ENCODE results near the gene MS4A4E.
"Not testable (repeated sequence)": the region's sequence is repeated elsewhere in the genome, so short reads cannot be mapped to it uniquely, and the experiment has no call there.

Gene MS4A4E

DNA sequence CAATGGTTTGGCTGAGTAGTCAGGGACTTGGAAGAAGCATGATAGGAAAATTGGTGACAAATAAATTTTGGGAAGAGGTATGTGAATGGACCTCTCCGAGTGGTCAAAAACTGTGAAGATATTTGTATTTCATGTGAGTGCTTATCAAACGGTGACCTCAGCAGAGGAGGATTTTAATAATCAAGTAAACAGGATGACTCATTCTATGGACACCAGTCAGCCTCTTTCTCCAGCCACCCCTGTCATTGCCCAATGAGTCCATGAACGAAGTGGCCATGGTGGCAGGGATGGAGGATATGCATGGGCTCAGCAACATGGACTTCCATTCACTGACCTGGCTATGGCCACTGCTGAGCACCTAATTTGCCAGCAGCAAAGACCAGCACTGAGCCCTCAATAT is 21.2 kb downstream of the MS4A4E start:
- DNase-seq (ENCODE audit: low spot score), result no peak

DNA sequence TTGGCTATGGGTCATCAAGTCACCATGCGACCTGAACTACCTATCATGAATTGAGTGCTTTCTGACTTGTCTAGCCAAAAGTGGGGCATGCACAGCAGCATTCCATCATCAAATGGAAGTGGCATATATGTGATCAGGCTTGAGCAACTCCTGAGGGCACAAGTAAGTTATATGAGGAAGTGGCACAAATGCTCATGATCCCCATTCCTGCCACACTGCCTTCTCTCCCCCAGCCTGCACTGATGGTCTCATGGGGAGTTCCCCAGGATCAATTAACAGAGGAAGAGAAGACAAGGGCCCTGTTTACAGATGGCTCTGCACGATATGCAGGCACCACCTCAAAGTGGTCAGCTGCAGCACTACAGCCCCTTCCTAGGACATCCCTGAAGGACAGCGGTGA is 21.8 kb downstream of the MS4A4E start:
- no peak for DNase-seq (ENCODE audit: low spot score)

DNA sequence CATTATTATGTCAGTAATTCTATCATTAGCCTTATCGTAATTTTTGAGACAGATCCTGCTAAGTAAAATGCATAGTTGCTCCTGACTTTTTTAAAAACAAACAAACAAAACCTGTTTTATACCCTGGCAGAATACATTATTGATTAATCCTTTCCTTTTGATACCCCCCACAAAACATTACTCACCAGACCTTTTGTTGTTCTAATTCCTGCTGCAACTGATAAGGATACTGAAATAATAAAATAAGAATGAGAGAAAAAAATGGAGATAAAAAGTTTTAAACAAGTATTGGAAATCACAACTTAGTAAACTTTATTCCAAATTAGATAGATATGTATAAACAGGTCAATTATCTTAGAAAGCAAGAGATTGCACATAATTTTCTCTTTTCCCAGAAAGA is 28.6 kb downstream of the MS4A4E start:
- DNase-seq (ENCODE audit: low spot score), result no peak

DNA sequence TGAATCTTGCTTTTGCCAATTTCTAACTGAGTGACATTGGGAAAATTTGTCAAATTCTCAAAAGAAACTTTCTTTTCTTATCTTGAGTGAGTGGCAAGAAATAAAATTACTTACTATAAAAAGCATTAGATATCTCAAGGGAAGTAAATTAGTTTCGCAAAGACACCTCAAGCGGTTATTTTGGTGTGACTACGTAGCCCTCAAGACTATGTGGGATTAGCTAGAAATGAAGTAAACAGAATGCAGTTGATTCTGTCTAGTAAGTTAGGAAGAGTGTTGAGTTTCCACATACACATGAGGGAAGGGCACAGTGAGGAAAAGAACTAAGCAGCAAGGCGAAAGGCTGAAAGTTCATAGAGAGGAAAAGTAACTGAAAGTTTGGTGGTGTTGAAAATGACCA is 31.7 kb downstream of the MS4A4E start:
- no peak for DNase-seq (ENCODE audit: low spot score)

GRCh38 chr11:60209977-60210376 is 33.0 kb downstream of the MS4A4E start:
- no peak for DNase-seq (ENCODE audit: low spot score)

DNA sequence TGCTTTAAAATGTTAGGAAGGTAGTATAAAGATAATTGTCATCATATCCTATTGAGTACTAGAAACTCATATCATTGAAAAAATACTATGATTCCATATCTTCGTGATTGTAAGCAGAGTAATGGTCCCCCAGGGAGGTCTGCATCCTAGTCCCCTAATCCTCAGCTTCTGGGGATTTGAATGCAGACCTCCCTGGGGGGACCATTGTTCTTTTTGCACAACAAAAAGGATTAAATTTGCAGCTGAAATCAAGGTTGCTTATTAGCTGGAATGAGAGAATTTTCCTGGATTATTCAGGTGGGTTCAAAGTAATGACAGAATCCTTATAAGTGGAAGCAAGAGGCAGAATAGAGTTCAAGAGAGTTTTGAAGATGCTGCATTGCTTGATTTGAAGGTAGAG is 34.0 kb downstream of the MS4A4E start:
- DNase-seq (ENCODE audit: low spot score), result no peak

DNA sequence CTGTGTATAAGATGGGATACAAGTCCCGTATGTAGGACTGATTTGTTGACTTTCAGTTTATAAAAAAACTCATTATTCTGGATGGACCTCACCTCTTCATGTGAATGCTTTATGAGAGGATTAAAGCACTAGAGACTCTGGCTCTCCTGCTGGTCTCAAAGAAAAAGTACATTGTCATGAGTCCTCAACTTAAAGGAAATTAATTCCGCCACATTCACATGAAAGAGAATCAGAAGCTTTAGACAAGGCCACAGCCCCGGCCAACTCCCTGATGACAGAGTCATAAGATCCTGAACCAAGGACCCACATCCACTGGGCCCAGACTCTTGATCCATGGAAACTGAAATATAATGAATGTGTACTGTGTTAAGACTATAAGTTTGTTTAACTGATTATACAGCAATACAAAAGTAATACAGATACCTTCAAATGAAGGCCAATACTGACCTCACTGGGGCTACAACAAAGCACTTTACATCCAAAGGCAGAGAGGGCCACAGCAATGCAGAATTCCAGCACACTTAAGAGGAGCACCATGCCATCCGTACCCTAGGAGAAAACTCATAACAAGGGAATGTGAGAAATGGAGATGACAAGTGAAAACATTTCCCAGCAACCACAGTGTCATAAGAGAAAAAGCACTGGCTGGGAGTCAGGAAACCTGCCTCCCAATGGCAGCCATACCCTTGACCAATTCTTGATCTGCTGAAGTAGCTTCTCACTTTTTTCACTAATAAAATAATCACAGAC is 34.6 kb downstream of the MS4A4E start:
- DNase-seq (ENCODE audit: low spot score), result no peak

GRCh38 chr11:60206616-60207015 is 36.3 kb downstream of the MS4A4E start:
- DNase-seq (ENCODE audit: low spot score), result no peak

- no peak for DNase-seq (ENCODE audit: low spot score)
Observed at GRCh38 chr11:60204922-60205321, 38.0 kb downstream of the MS4A4E start.

DNA sequence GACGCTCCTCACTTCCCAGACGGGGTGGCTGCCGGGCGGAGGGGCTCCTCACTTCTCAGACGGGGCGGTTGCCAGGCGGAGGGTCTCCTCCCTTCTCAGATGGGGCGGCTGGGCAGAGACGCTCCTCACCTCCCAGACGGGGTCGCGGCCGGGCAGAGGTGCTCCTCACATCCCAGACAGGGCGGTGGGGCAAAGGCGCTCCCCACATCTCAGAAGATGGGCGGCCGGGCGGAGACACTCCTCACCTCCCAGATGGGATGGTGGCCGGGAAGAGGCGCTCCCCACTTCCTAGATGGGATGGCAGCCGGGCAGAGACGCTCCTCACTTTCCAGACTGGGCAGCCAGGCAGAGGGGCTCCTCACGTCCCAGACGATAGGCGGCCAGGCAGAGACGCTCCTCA is 41.6 kb downstream of the MS4A4E start:
- not testable (repeated sequence) for DNase-seq (ENCODE audit: low spot score)

- no peak for DNase-seq (ENCODE audit: low spot score)
Observed at GRCh38 chr11:60197442-60197841, 45.5 kb downstream of the MS4A4E start.

GRCh38 chr11:60195923-60196368 is 47.0 kb downstream of the MS4A4E start:
- DNase-seq (ENCODE audit: low spot score), result no peak

GRCh38 chr11:60194511-60194910 is 48.4 kb downstream of the MS4A4E start:
- DNase-seq (ENCODE audit: low spot score), result no peak

DNA sequence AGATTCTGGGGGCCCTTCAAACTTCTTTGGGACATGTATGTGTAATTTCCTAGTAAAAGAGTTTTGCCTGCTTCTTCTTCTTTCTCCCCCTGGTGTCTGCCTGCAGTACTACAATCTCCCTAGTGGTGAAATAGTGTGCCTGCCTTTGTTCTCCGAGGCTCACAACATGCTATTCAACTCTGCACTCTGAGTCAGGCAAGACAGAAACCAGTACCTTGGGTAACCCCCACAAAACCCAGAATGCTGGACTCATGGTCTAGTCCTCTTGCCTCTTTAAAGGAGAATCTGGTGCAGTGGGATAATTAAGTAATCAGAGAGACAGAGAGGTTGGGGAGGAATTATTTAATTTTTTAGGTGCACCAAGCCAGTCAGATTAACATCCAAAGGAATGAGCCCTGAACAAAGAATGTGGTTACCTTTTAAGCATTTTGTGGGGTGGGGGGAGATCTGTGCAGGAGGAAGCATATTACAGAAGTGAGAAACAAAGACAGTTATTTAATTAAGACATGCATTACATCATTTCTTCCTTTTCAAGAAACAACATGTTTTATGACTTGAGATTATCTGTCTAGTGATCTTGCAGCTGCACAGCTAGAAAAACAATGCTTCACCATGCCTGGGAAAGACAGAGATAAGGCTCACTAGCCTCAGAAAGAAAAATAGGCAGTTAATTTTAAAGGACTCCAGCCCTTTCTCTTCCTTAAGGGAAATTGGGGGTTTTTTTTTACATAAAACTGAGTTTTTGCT is 49.1 kb downstream of the MS4A4E start:
- DNase-seq (ENCODE audit: low spot score), result peak; percentile 49

DNA sequence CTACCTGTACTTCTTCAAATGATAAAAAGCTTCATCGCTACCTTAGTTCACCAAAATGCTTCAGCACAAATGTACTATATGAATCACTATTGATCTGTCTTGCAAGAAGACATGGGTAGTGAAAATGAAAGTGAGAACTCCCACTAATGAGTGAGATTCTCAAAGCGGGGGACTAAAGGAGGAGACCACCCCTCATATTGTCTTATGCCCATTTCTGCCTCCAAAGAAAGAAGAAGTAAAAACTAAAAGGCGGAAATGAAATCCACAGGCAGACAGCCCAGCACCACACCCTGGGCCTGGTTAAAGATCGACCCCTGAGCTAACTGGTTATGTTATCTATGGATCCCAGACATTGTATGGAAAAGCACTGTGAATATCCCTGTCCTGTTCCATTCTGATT is 50.4 kb downstream of the MS4A4E start:
- DNase-seq (ENCODE audit: low spot score), result not testable (repeated sequence)

DNA sequence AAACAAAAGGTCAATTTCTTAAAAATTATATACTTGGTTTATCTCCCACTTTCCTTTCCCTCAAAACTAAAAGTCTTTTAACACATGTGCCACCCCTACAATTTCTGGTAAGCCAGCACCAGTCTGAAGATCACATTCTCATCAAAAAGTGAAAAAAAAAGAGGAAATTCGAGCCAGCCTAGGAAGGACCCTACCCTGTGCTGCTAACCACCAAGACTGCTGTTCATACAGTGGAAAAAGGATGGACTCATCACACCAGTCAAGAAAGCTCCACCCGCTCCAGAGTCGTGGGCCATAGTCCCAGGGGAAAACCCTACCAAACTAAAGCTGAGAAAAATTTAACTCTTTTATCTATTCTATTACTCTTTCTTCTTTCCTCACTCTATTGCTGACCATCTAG is 54.5 kb downstream of the MS4A4E start:
- not testable (repeated sequence) for DNase-seq (ENCODE audit: low spot score)

DNA sequence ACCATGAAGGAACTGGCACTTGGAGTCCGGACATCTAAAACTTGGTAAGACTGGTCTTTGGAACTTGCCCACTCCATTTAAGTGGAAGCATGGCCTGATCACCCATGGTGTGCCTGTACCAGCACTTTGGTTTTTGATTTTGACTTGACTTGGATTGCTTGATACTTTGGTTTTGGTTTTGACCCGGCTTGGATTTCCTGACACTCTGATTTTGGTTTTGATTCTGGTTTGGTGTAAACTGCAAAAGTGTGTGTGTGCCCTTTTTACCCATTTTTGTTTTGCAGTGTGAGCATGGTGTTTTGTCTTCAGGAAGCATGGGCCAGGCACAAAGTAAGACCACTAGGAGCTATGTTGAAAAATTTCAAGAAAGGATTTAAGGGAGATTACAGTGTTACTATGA is 56.8 kb downstream of the MS4A4E start:
- not testable (repeated sequence) for DNase-seq (ENCODE audit: low spot score)

- DNase-seq (ENCODE audit: low spot score), result not testable (repeated sequence)
Observed at GRCh38 chr11:60185512-60185827, 57.5 kb downstream of the MS4A4E start.

DNA sequence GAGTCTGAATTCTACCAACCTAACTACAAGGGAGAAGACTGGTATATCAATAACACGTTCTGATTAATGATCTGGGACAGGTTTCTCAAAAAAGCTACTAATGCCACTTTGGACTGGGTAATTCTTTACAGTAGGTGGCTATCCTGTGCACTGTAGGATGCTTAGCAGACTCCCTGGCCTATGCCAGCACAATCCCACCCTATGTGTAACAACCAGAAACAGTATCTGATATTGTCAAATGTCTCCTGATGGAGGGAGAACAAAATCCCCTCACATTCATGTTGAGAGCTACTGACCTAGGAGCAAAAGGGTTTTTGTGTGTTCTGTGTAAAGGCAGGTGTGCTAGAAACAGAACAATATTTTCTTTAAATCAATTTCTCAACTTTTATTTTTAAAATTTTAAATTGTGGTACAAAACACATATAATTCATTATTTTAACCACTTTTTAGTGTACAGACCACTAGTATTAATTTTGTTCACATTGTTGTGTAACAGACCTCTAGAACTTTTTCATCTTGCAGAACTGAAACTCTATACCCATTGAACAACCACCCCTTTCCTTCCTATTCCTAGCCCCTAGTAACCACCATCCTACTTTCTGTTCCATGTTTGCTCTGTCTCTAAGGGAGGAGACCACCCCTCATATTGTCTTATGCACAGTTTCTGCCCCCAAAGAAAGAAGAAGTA is 58.0 kb downstream of the MS4A4E start:
- DNase-seq (ENCODE audit: low spot score), result no peak

DNA sequence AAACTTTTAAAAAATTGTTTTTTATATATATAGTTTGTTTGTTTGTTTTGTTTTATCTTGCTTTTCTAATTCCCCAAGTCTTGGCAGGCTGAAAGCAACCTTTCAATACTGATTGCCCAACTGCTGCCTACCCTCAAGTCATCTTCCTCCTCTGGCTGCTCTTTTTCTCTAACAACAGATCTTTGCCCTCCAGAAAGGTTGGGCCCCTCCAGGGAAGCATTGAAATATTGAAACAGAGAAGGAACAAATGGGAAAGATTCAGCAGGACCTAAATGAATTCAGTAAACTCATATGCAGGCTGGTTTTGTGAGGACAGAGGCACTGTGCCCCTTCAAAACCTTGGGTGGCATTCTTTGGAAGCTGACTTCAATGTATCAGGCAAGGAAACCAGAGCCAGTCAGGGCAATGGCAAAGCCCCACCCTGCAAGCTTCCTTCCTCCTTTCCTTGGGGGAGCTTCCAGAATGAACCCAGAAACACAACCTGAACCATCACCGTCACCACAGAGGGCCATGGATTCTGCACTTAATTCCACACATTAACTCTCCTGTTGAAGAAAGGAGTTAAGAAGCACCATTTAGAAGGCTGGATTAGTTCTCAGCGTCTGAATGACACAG is 59.2 kb downstream of the MS4A4E start:
- no peak for DNase-seq (ENCODE audit: low spot score)

DNA sequence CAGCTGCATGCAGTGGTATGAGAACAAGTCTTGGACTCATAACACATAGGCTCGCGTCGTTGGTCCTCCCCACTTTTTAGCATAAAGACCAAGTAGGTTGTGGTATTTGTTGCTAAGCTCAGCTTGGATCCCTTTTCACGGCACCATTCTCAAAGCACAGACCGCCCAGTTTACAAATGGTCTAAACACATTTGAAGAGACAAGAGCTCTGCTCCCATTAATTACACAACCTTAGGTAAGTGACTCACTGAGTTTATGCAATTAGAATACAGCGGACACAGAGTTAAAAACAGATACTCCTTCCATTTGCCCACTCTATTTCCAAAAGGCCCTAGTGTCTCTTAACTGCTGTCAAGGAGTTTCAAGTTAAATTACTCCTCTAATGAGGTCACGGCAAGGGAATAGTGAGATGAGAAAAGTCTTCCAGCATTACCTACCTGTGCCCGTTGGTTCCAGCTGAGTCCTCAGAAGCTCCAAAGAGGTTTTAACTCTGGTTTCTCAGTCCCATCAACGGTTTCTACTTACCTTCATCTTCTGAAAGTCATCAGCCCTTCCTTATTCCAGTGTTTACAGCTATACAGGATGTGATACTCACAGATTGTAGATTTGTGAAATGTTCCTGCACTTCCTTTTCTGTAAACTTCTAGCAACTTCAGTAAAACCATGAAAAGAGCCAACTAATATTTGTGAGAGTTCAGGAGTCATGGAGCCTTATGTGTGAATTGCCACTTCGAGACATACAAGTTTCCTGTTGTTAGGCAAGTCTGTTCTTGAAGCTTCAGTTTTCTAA is 60.2 kb downstream of the MS4A4E start, which contains the start of gene MS4A6A:
MS4A6A (minus strand) TSS at position 543 of the 790 bp plus-strand sequence. CDS start 1,356 bp downstream, outside the sequence.
- no peak for DNase-seq (ENCODE audit: low spot score)

Measured in SK-N-DZ (cell line).